ENCODE results near the gene ADCY6.

Gene ADCY6

GRCh38 chr12:48815126-48816110 lies 26.5 kb upstream of the ADCY6 start:
- FAIRE-seq: no peak

DNA sequence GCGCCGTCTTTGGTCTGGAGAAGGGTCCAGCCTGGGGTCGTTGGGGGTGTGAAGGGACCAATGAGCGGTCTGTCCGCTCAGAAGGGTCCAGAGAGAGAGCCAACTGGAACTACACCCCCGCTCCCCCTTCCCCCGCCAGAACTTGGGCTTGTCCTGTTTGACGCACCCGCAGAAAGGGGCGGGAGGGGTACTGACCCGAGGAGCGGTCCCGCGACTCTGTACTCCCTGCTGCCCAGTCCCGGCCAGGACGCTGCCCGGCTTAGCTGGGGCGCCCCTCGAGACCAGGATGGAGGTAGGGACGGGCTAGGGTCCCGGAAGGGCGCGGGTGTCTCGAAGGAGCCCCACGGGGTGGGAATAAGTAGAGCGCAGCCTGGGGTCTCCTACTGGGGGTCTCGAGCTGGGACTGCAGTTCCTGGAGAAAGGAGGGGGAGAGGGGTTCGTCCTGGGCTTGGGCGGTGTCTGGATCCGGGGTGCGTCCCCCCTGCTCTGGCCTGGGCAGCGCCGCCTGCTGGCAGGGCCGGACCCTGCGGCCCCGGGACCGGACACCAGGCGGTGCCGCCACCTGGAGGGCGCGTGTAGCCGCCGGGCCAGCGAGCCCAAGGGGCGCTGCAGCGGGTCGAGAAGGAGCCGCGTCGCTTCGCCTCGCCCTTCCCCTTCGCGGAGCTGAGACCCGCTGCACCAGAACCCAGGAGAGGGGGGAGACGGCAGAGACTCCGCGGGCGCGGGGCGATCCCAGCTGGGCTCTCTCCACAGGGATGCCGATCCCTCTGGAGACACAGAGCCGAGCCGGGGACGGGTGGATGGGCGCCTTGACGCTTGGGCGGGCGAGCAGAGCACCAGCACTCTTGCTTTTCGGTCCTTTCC lies 25.6 kb upstream of the ADCY6 start:
- FAIRE-seq: no peak

- FAIRE-seq: no peak
Observed at GRCh38 chr12:48813465-48814261, 24.8 kb upstream of the ADCY6 start.

DNA sequence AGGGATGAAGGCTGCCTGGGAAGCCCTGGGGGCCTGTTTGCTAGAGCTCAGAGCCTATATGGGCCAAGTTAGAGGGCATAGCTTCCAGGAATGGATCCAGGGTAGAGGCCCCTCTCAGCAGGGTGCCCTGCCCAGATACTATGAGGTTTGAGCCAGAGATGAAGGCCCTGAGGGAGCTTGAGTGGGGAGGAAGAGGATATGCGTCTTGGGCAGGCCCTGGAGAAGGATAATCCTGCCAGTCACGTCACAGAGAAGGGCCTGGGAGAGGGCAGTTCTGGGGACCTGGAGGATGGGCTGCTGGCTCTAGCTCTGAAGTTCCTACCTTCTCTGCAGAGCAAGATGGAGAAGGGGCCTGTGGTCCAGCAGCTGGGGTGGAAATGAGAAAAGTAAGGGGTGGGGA lies 23.5 kb upstream of the ADCY6 start:
- no peak for FAIRE-seq

- FAIRE-seq: no peak
Observed at GRCh38 chr12:48811437-48812090, 22.7 kb upstream of the ADCY6 start.

DNA sequence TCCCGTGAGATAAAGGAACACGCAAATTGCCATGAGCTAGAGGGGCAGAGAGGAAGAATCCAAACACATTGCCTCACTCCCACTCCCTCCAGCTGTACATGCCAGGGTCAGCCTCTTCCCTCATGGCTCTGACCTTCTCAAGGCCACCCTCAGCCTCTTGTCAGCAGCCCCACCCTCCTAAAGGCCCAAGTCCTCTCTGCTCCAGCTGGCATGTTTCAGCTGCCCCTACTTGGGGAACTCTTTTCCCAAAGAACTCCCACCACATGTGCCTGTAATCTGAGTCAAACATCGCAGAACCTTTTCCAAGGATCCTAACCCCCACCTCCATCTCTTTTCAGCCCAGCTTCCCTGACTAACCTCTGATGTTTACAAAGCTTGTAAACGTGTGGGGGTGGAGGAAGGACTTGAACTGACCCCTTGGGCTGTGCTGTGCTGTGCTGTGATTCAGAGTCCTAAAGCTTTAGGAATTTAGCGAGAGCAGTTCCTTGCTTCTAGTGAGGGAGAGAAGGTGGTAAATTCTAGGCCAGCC lies 22.1 kb upstream of the ADCY6 start:
- FAIRE-seq: no peak

GRCh38 chr12:48807981-48808380 lies 19.1 kb upstream of the ADCY6 start:
- FAIRE-seq: no peak

DNA sequence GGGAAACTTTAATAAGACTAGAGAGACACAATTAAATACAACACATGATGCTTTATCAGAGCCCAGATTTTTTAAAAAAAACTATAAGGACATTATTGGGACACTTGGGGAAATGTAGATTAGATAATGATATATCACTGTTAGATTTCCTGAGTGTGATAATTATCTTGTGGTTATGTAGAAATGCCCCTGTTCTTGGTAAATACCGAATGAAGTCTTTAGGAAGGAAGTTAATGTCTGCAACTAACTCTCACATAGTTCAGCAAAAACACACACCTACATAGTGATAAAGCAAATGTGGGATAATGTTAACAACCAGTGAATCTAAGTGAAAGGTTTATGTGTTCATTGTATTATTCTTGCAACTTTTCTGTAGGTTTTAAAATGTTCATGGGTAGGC lies 14.8 kb upstream of the ADCY6 start:
- no peak for FAIRE-seq

- FAIRE-seq: no peak
Observed at GRCh38 chr12:48800971-48801370, 12.1 kb upstream of the ADCY6 start.

- no peak for FAIRE-seq
Observed at GRCh38 chr12:48800457-48800856, 11.6 kb upstream of the ADCY6 start.

DNA sequence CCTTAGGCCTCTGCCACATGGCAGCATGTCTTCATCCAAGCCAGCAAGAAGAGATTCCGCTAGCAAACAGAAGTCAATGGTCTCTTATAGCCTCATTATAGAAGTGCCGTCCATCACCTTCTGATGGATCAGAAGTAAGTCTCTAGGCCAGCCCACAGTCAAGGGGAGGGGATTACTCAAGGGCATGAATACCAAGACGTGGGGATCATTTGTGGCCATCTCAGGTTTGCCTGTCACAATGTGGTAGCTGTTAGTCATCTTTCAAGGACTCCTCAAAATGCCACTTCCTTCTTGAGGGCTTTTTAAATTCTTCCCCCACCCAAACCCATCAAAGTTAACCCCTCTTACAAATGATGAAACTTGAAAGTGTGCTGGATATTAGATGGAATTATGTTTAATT lies 8.1 kb upstream of the ADCY6 start:
- FAIRE-seq: no peak

- FAIRE-seq: peak; percentile 89
Observed at GRCh38 chr12:48795550-48796455, 6.9 kb upstream of the ADCY6 start.

DNA sequence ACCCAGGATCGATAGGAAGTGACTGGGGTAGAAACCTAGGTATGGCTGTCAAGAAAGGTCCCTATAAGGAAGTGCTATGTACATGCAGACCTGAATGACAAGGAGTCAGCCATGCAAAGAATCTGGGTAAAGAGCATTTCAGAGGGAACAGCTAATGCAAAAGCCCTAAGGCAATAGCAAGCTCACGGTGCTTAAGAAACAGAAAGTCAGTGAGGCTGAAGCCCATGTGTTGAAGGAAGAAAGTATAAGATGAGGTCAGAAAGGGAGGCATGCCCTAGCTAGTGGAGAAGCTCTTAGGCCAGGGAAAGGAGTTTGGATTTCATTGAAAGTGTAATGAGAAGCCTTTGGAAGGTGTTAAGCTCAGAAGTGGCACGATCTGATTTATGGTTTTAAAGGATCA lies 6.0 kb upstream of the ADCY6 start:
- no peak for FAIRE-seq

GRCh38 chr12:48793696-48794095 lies 4.8 kb upstream of the ADCY6 start:
- no peak for FAIRE-seq

DNA sequence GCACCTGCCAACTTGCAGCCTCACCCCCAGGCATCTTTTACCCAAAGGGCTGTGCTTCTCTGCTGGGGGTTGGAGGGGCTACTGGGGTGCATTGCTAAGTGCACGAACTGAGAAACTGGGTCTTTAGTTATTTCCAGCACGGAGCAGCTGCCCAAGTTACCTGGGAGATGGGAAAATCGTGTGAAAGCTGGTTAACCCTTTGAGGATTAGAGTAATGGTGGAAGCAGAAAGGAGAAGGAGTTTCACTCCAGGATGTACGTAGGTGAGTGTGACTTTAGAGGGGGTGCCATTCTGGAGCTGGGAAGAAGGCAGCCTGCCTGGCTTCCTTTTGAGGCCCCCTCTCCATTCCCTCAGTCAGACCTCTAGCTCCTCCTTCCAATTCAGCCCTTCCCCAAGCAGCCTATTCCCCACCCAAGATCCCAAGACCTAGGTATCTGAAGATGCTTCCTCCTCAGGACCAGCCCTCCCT lies 1.0 kb upstream of the ADCY6 start:
- no peak for FAIRE-seq

- no peak for FAIRE-seq
Observed at GRCh38 chr12:48788524-48788853, 400 bp downstream of the ADCY6 start.

DNA sequence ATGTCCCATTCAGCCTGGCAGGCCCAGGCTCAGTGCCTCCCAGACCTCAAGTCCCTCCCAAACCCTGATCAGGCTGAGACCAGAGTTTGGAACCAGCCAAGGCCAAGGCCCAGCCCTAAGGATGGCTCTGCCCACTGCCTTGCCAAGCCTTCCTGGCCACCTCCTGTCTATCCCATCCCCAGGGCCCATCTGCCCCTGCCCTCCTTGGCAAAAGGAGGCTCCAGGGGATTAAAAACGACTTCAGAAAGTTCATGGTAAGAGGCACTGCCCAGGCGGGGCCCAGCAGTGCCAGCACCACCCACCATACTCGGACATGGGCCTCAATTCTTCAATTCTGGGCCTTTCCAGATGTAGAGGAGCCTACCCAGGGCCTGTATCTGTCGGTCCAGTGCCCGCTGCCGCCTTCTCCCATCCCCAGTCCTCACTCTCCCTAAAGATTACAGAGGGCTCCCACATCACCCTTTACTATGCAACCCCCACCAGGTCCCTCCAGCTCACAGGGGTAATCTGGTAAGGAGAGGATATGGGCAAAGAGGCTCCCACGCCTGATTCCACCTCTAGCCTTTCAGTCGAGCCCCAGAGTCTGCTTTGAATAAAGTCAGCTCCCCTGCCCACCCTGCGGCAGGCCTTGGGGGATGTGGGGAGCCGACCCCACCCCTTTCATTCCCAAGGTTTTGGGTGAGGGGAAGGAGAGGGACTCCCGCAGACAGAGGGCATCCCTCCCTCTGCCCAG lies 932 bp downstream of the ADCY6 start:
- FAIRE-seq: no peak

GRCh38 chr12:48786591-48787544 lies 2.0 kb downstream of the ADCY6 start:
- no peak for FAIRE-seq

GRCh38 chr12:48783432-48783831 lies 5.5 kb downstream of the ADCY6 start:
- FAIRE-seq: no peak
